GM19467 (cell line): Measurements from ENCODE around the gene SYNGAP1.

Experiments used
- ATAC-seq: cut with Tn5 transposase; IDR thresholded peaks from one replicate; pipeline ENCODE4 v1.9.1; 2021; ENCODE audit warnings: mild to moderate bottlenecking, moderate library complexity; ENCODE audit not compliant: unreplicated experiment

Gene SYNGAP1

DNA sequence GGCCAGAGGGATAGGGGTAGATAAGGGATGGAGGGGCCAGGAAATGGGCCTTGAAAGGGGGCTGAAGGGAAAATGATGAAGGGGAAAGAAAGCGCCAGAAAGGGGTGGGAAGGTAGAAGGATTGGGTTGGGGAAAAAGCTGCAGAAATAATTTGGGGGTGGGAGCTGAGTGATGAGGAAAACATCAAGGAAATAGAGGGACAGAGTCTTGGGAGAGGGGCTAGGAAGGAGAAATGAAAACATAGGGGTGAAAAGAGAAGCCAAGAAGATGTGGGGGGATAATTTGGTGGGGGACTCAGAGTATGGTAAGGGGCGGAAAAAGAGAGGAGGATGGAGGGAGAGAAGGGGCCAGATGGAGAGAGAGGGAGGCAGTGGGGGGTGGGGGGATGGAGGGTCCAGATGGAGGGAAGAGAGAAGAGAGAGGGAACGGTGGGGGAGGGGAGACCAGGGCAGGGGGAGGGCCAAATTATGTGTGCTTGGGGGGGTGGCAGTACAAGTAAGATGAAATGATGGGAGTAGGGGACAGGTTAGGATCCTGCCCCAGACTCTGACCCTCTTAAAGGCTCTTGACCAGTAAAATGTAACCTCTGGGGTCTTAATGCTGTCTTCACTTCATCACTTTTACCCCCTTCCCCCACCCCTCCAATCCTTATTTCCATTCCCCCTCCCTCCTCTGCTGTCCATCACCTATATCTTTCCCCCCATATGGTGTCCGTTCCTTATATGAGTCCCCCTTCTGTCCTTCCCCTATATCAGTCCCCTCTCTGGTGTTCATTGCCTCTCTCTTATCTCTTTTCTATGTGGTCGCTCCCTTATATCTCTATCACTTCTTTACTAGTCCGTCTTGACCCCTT lies 852 bp downstream of the SYNGAP1 start:
- no peak for ATAC-seq

DNA sequence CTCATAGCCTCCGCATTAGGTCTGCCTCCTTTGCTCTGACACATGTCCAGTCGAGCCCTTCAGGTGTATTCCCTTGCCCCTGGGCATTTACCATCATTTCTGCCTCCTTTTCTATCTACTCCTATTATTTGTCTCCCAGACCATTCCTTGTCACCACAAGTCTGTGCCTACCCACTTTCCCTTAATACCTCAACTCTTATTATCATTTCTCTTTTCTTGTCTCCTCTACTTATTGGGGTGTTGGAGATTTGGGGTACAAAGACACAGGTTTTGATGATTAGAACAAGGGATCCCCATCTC lies 1.4 kb downstream of the SYNGAP1 start:
- no peak for ATAC-seq

DNA sequence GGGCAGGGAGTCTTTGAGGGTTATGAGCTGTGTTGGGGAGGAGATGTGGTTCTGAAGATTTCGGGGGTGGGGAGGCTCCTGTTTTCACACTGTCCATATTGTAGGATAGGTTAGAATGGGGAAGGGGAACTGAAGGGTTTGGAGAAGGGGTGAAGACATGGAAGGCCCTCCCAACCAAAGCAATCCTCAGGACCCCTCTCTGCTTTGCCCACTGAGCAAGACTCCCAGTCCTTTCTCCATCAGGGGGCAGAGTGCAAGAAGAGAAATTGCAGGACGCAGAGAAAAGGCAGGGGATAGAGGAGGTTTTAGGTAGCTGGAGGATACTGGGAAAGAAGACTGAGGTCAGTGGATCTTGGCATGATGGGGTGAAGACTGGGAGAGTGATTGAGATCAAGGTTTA lies 3.9 kb downstream of the SYNGAP1 start:
- ATAC-seq = no peak

DNA sequence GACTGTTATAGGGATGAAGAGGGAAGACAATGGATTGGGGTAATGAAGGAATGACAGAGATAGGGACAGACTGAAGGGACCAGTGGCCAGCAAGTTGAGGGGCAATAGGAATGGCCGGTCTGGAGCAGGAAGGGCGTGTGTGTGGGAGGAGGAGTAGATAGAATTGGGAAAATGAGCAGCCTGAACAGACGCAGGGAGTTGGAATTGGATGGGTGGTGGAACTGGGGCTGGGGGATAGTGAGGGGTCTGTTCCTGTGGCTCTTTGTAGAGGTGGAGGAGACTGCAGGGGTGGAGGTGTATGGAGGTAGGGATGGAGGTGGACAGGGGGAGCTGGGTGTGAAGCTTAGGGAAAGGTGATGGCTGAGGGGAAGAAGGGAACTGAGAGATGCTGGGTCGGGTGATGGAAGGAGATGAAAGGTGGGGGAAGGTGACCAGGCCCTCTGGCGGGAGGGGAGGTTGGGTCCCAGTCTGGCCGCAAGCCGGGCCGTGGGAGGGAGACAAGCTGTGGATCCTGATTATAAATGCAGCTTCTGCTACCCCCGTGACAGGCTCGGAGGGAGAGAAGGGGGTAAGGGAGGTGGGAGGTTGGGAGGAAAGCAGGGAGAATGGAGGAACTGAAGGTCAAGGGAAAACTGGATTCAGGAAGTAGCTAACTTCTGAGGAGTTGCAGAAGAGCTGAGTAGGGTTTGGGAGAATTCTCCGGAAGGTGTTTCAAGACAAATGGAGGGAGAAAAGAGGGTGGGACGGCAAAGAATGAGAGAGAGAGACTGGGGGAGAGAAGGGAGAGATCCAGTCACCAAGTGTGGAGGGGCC lies 5.2 kb downstream of the SYNGAP1 start:
- no peak for ATAC-seq

DNA sequence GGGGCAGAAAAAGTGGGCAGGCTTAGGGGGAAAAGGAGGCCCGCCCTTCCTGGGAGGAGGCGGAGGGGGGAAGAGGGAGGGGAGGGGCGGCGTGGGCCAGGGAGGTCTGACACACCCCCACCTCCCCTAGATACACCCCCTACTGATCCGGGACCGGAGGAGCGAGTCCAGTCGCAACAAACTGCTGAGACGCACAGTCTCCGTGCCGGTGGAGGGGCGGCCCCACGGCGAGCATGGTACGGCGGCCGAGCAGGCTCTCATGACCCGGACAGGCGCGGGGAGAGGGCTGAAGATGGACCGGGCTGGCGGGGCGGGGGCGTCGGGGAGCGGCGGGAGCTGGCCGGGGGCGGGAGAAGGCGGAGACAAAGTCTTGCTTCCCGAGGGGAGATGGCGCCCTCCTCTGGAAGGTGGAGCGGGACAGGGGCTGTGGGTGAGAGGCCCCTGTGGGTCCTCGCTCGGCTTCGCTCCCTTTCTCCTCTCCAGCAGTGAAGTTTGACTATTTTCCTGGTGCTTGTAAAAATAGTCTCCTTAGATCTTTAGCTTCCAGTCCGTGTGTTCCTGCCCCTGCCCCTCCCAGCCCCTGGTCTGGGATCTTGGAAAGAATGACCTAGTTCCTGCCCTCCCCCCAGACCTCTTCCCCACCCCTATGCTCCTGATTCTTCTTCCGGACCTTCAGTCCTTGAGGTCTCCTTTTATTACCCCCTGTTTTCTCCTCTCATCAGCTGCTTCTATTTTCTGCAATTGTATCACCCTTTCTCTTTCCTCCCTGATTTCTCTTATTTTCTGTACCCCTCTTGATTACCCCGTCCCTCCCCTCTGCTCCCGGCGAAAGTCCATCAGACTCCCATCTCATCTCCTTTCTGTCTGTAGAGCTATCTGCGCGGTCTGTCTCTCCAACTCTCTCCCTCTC lies 6.1 kb downstream of the SYNGAP1 start:
- no peak for ATAC-seq

DNA sequence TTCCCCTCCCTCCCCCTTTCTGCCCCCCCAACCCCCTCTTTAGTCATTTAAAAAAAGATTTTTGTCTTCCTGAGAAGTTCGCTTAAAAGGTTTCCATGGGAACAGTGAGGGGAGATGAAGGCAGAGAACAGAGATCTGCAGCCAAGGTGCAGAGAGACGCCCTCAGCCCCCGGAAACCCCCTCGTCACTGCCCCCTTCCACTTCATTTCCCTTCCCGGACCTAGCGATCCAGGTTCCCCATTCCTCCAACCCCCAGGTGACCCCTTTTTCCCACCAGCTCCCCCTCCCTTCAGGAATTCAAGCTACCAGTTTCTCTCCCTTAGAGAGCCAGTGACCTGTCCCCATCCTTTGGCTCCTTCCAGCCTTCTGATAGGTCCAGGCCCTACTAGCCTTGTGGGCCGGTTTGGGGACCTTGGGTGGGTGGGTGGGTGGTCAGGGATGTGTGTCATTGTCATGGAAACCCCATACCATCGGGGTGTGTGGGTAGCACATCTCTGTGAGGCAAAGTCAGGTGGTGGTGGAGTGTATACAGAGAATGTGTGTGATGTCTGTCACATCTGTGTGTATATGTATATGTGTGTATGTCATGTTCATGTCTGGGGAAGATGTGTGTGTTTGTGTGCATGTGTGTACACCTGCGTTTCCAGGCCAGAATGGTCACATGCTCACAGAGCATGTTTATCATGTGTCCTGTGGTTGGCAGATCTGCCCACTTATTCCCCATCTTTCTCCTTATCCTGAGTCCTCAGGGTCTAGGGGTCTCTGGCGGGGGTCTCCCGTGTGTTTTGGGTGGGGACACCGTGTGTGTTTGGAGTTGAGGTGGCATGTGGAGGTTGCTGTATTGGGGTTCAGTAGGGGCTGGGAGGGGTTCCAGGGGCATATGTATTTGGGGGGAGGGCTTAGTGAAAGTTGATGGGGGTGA lies 7.0 kb downstream of the SYNGAP1 start:
- no peak for ATAC-seq

DNA sequence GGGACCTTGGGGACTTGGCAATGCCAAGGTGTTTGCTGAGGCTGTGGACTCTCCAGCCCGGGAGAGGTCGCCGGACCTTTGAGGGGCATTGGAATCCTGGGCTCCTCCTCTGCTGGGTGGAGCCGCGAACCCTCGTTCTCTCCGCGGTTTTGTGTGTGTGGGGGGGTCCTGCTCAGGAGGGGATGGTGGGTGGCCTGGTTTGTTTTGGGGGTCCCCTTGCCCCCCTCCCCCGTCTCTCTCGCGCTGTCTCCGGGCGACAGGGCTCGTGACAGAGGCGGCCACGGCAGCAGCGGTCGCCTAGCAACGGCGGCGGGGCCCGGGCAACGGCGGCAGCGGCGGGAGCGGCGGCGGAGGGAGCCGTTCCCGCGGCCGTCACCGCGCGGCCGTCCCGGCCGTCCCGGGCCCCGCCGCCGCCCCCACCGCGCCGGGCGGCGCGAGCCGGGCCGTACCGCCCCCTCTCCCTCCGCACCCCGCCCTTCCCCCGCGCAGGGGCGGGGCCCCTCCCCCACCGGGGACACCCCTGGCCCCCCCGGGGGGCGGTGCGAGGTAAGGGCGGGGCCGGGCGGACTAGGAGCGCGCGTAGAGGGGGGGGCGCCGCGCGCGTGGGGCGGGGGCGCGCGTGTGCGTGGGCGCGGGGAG lies 7.8 kb downstream of the SYNGAP1 start:
- no peak for ATAC-seq

DNA sequence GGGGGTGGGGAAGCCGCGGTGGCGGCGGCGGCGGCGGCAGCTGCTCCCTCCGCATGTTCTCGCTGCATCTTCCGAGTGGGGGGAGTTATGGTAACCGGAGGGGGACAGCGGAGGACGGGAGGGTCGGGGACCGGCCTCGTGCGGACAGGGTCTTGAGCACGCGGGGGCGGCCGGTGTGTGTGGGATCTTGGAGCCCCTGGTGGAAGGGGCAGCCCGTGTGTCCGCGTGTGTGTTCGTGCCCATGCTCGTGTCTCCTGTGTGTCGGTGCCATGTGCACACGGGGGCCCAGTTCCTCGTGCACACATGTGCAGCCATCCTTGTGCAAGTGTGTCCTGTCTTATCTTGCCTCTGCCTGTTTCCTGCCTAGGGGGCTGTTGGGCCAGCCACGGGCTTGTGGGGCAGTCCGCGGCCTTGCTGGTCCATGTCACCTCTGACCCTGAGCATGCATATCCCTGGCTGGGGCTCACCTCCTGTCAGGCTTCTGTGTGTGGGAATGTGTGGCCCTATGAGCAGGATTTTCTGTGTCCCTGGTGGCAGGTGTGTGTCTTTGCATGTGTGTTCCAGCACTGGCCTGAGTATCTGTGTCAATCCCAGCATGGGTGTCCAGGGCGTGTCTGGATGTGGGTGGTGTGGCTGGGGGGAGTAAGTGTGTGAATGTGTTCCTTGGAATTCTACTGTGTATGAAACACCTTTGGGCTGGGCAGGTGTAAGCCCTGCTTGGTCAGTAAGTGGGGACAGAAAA lies 8.5 kb downstream of the SYNGAP1 start:
- ATAC-seq = no peak

DNA sequence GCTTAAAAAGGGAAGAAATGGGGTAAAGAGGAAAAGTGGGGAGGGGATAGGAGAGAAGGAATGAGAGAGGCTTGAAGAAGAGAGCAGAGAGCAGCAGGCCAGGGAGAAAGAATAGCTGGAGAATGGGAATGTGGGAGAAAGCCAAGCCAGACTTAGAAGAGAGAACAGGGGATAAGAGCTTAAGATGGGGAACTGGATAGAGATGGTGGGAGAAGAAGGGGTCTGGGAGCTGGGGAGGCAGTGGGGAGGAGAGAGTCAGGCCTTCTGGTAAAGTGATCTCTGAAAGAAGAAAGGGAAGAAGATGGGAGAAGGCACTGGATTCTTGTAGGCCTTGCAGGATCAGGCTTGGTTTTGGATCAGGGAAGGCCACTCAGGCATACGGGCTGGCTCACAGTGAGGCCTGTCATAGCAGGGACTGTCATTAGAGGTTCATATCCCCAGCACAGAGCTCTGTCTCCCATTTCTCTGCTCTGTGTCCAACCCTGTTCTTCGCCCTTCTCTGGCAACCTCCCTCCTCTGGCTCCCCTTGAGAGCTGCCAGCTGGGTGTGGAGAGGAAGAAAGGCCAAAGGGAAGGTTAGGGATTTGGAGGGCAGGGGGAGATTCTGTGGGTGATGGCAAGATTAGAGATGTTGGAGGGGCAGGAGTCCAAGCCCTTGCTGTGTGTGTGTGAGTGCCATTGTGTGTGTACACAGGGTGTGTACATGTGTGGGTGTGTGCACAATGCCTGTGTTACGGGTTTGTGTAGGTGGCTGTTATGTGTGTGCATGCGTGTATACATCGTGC lies 9.3 kb downstream of the SYNGAP1 start:
- ATAC-seq = no peak

DNA sequence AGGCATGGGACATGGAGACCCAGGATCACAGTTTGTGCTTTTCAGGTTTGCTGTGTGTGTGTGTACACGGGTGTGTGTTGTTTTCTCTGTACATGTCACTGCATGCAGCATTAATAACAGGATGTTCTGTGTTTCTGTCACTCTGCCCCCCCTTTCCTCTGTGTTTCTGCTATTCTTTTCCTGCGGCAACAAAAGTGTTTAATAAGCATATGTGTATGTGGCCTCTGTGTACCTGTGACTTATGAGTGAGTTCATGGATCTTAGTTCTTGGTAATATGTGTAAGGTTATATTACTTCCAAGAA lies 9.8 kb downstream of the SYNGAP1 start:
- no peak for ATAC-seq

DNA sequence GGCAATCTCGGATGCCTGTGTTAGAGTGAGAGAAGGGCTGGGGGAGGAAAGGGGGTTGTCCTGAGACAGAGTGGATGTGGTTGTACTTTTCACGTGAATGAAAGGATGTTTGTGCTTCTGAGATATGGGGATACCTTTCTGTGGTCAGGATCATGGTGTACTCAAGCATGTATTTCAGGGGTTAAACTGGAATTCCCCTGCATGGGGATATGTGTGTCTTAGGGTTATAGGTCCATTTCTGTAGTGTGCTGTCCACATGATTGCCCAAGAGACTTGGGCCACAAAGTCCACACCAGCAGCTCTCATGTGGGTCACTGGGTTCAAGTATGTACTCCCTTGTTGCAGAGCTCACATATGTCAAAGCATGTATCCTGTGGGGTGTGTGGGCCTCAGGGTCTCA lies 10.5 kb downstream of the SYNGAP1 start:
- ATAC-seq = no peak

DNA sequence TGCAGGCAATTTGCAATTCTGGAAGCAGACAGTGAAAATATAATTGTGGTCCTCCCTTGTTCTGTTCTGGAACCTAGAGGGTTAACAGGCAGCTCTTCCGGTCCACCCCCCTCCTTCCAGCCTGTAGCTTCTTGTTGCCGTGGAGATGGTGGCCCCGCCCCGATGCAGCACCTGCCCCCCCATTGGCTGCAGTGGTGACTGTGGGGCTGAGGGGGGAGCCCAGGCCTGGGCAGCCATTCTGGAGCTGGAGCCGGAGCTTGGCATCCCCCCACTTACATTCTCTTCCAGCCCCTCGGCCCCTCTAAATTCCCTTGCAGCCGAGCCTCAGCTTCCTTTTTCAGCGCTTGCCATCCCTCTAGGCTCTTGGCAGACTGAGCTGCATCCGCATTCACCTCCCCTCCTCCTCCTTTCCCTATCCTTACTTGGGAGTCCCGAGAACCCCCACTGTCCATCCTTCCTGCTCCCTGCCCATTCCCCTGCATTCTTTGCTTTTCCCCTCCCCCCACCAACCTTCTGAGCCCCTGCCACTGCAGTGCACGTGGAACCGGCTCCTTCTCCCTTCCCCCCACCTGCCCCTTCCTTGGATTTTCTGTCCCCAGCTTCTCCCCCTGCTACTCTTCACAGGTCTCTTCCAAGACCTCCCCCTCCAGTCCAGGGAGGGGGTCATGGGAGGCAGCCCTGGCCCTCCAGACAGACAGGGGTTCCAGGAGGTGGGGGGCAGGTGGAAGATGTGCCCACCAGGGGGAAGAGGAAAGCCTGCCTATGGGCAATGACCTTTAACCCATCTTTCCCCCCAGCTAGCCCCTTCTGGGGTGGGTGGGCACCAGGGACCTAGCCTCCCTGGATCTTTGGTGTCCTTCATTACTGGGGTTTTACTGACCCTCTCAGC lies 11.4 kb downstream of the SYNGAP1 start:
- no peak for ATAC-seq

DNA sequence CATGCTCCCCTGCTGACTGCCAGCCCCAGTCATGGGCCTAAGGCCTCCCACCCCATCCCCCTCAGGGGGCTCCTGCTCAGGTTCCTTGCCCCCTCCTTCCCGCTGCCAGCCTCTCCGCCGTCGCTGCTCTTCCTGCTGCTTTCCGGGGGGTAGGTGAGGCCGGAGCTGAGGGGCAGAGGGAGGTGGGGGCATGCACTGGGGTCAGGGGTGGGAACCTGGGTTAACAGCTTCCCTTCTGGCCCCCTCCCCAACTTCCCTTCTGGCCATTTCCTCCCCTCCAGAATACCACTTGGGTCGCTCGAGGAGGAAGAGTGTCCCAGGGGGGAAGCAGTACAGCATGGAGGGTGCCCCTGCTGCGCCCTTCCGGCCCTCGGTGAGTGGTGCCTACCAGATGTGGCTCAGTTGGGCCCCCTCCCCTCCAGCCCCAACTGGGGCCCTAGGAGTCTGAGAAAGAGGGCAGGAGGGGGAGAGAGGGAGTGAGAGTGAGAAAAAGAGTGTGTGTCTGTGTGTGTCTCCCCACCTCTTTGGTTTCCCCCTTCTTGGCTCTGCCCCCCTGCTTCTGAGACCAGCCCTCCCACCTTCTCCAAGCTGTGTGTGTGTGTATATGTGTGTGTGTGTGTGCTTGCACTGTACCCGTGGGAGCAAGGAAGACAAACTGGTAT lies 12.1 kb downstream of the SYNGAP1 start:
- ATAC-seq = no peak

DNA sequence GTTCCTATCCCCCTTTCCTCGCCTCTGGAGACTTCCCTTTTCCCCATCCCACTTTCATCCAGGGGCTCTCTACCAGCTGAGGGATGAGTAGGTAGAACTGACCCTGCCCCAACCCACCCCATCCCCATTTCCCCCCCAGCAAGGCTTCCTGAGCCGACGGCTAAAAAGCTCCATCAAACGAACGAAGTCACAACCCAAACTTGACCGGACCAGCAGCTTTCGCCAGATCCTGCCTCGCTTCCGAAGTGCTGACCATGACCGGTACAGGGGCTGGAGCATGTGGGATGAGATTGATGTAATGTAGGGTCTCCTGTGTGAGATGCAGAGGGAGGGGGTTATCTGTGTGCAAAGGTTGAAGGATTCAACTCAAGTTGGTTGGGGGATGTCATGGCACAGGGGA lies 12.7 kb downstream of the SYNGAP1 start:
- no peak for ATAC-seq

DNA sequence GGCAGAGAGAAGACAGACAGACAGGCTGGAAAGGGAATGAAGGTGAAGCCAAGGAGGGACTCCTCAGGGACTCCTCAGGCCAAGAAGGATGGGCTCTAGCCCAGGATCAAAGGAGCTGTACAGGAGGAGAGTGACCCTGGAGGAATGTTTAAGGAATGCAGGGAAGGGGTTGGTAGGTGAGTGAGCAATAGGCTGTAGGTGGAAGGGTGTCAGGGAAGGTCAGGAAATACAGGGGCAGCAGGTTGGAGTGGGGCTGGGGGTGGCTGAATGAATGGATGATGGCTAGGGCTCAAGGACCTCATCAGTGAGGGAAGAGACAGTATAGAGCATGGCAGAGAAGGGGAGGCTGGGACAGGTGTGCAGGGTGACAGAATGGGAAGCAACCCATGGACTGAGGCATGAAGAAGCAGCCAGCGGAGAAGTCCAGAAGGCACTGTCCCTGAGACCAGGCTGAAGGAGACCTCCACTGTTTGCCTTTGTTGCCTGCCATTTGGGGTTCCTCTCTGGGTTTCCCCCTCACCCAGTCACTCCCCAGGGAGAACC lies 13.2 kb downstream of the SYNGAP1 start:
- ATAC-seq = no peak

DNA sequence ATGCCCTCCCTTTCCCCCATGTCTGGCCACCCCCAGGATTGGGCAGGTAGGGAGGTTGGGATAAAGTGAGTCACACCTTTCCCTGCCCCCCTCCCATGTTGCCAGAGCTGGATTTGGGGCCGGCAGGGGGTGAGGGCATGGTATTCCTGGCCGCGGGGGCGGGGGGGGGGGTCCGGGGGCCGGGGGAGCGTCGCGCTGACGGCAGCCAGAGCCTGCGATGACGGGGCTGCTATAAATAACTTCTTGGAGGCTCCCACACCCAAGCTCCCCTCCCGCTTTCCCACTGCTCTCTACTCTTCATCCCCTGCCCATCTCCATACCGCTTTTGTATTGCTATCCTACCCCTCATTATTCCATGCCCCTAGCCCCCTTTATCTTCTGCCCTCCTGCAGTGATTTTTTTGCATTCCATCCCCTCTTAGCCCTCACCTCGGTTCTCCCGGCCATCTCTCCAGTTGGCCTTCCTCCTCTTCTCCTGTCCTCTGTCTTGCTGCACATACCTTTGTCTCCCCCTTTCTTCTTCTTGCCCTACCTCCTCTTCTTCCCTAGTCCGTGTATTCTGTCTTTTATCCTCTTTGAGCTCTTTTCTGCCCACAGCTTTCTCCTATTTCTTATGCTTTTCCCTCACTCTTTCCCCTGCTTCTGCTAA lies 13.8 kb downstream of the SYNGAP1 start:
- ATAC-seq = no peak
